Measurements from ENCODE around the gene FBLIM1. TPM values are rescaled to one million over a fixed set of nuclear protein-coding genes. Genes with fewer than 3 reads are reported as not detected.
"Not testable (repeated sequence)": the region's sequence is repeated elsewhere in the genome, so short reads cannot be mapped to it uniquely, and the experiment has no call there.

FBLIM1 gene
- total and polyA plus RNA-seq, 2 experiments from 2014 or later = 91.6 to 186 TPM

- Histone ChIP-seq H3K9me3 (ENCODE audit: low read depth) (no peaks in the 10 kb centered on the region), H3K36me3 (no peaks in the 10 kb centered on the region), H3K27me3 (no peaks in the 10 kb centered on the region), H3K4me3 (no peak overlapping the region), H3K4me1 (ENCODE audit: low read depth) (peaks cover 17% of the 10 kb centered on the region), H3K27ac (no peak overlapping the region)
- peak in 1 of 2 donors; percentile 61 for DNase-seq (ENCODE audit: low read depth in 1 of 2, low spot score in 1 of 2)
- TF ChIP-seq CTCF (IDR thresholded peaks at IDR 0.05; ENCODE audit: low read depth, low read length) = no peak
These were observed 43.8 kb downstream of the FBLIM1 start for GRCh38 chr1:15802234-15802965.

- peak; percentile 41 to 61 for DNase-seq (ENCODE audit: low read depth in 1 of 2, low spot score in 1 of 2)
- H3K4me1 ChIP-seq (ENCODE audit: low read depth) = peaks cover 17% of the 10 kb centered on the region
- peak; percentile 32 for TF ChIP-seq CTCF (IDR thresholded peaks at IDR 0.05; ENCODE audit: low read depth, low read length)
- H3K27me3 ChIP-seq = no peaks in the 10 kb centered on the region
- H3K27ac ChIP-seq = no peak overlapping the region
- H3K36me3 ChIP-seq = no peaks in the 10 kb centered on the region
- no peaks in the 10 kb centered on the region for H3K9me3 ChIP-seq (ENCODE audit: low read depth)
- no peak overlapping the region for H3K4me3 ChIP-seq
These were observed 44.8 kb downstream of the FBLIM1 start for GRCh38 chr1:15803380-15803779.

GRCh38 chr1:15804060-15804459 is 45.5 kb downstream of the FBLIM1 start:
- Histone ChIP-seq H3K4me3 (no peak overlapping the region), H3K27me3 (no peaks in the 10 kb centered on the region), H3K36me3 (no peaks in the 10 kb centered on the region), H3K4me1 (ENCODE audit: low read depth) (peaks cover 17% of the 10 kb centered on the region), H3K9me3 (ENCODE audit: low read depth) (no peaks in the 10 kb centered on the region), H3K27ac (no peak overlapping the region)
- no peak for TF ChIP-seq CTCF (IDR thresholded peaks at IDR 0.05; ENCODE audit: low read depth, low read length)
- no peak for DNase-seq (ENCODE audit: low read depth in 1 of 2, low spot score in 1 of 2)

DNA sequence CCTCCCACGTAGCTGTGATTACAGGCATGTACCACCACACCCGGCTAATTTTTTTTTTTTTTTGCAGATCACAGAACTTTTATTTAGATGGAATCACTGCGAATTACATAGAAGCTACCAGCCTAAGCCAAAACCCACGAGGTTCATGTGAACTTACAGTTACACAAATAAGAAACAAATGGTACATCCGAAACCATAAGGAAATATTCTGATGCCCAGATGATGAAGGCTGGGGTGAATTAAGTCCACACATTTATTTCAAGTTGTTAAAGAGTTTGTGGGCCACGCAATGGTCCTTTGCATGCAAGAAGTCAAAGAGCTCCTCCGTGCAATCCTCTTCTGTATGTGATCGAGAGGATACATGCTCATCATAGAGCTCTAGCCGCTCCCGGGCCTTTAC is 48.5 kb downstream of the FBLIM1 start:
- no peaks in the 10 kb centered on the region for H3K36me3 ChIP-seq
- TF ChIP-seq CTCF (IDR thresholded peaks at IDR 0.05; ENCODE audit: low read depth, low read length) = no peak
- H3K27me3 ChIP-seq = no peaks in the 10 kb centered on the region
- DNase-seq (ENCODE audit: low read depth in 1 of 2, low spot score in 1 of 2) = no peak
- no peak overlapping the region for H3K27ac ChIP-seq
- H3K4me3 ChIP-seq = no peak overlapping the region
- H3K4me1 ChIP-seq (ENCODE audit: low read depth) = peaks cover 4% of the 10 kb centered on the region
- no peaks in the 10 kb centered on the region for H3K9me3 ChIP-seq (ENCODE audit: low read depth)

DNA sequence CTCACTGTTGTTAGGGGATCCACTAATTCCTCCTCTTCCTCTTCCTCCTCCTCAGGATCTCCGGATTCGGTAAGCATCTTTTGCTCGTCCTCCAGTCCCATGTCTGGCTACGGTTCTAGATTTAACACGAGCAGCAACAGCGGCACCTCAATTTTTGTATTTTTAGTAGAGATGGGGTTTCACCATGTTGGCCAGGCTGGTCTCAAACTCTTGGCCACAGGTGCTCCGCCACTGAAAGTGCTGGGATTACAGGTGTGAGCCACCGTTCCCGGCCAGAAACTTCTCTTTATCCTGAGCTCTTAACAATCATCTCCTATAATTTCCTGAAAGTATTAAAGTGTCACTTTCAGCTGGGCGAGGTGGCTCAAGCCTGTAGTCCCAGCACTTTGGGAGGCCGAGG is 49.0 kb downstream of the FBLIM1 start, which contains the start of gene UQCRHL:
Gene UQCRHL, minus strand, starts transcription at position 101 of the 400 bp plus-strand sequence. Its CDS starts 0 bp downstream, at position 101.
- DNase-seq (ENCODE audit: low read depth in 1 of 2, low spot score in 1 of 2); H3K27me3 ChIP-seq; H3K4me3 ChIP-seq; H3K27ac ChIP-seq; H3K36me3 ChIP-seq; H3K4me1 ChIP-seq (ENCODE audit: low read depth); H3K9me3 ChIP-seq (ENCODE audit: low read depth): not testable (repeated sequence)

GRCh38 chr1:15808955-15809354 is 50.4 kb downstream of the FBLIM1 start:
- peaks cover 2% of the 10 kb centered on the region for H3K4me1 ChIP-seq (ENCODE audit: low read depth)
- H3K4me3 ChIP-seq = no peak overlapping the region
- no peak for TF ChIP-seq CTCF (IDR thresholded peaks at IDR 0.05; ENCODE audit: low read depth, low read length)
- no peak for DNase-seq (ENCODE audit: low read depth in 1 of 2, low spot score in 1 of 2)
- no peak overlapping the region for H3K27ac ChIP-seq
- H3K27me3 ChIP-seq = no peaks in the 10 kb centered on the region
- H3K9me3 ChIP-seq (ENCODE audit: low read depth) = no peaks in the 10 kb centered on the region
- no peaks in the 10 kb centered on the region for H3K36me3 ChIP-seq

Measured in cardiac muscle cell (in vitro differentiated cells and primary cell).